Smooth muscle cell (in vitro differentiated cells): ENCODE results near the gene TINAGL1. TPM values are rescaled to one million over a fixed set of nuclear protein-coding genes. Genes with fewer than 3 reads are reported as not detected.

Experiments used
- DNase-seq: peaks from one replicate; lab custom pipeline; 2025; ENCODE audit not compliant: unreplicated experiment; lab: John Stamatoyannopoulos, UW
- H2AFZ ChIP-seq: fragments of 200-600 bp; sonication (generic); 2 replicates; pipeline ENCODE4 v1.6.0; 2016; ENCODE audit warnings: antibody characterized with exemption, low read depth, mild to moderate bottlenecking
- H3F3A ChIP-seq: fragments of 200-600 bp; sonication (generic); 2 replicates; pipeline ENCODE4 v1.6.0; 2017; ENCODE audit warnings: antibody characterized with exemption, low read depth
- H3K27ac ChIP-seq: fragments of 200-600 bp; sonication (generic); 2 replicates; pipeline ENCODE4 v1.5.1; 2016; ENCODE audit warnings: low read depth, mild to moderate bottlenecking
- H3K27me3 ChIP-seq: fragments of 200-600 bp; sonication (generic); 2 replicates; pipeline ENCODE4 v1.6.1; 2016; ENCODE audit warnings: low read depth, mild to moderate bottlenecking
- H3K36me3 ChIP-seq: fragments of 200-600 bp; sonication (generic); 2 replicates; pipeline ENCODE4 v1.5.1; 2016; ENCODE audit warnings: low read depth
- H3K4me1 ChIP-seq: fragments of 200-600 bp; sonication (generic); 2 replicates; pipeline ENCODE4 v1.5.1; 2016; ENCODE audit warnings: low read depth
- H3K4me2 ChIP-seq: fragments of 200-600 bp; sonication (generic); 2 replicates; pipeline ENCODE4 v1.6.0; 2016; ENCODE audit warnings: mild to moderate bottlenecking
- H3K4me3 ChIP-seq: fragments of 200-600 bp; sonication (generic); 2 replicates; pipeline ENCODE4 v1.5.1; 2016; ENCODE audit warnings: mild to moderate bottlenecking
- H3K79me2 ChIP-seq: fragments of 200-600 bp; sonication (generic); 2 replicates; pipeline ENCODE4 v1.6.0; 2016; ENCODE audit warnings: low read depth, mild to moderate bottlenecking
- H3K9ac ChIP-seq: fragments of 200-600 bp; sonication (generic); 2 replicates; pipeline ENCODE4 v1.6.0; 2016; ENCODE audit warnings: low read depth
- H3K9me3 ChIP-seq: fragments of 200-600 bp; sonication (generic); replicated peaks from 2 replicates; pipeline ENCODE4 v1.5.1; 2016; ENCODE audit warnings: low read depth
- H4K20me1 ChIP-seq: fragments of 200-600 bp; sonication (generic); 2 replicates; pipeline ENCODE4 v1.6.0; 2016; ENCODE audit warnings: low read depth
- WGBS: methylation state at CpG from one replicate; pipeline ENCODE4 v1.1.7; 2016; ENCODE audit warnings: low lambda C conversion rate; 5-methylcytosine and 5-hydroxymethylcytosine counted together
- polyA plus RNA-seq: library from polyadenylated mRNA; unstranded; fragments of >200 nt; fragmentation: Nextera tagmentation; extraction: Ambion mirVana; gene quantifications from 2 replicates; pipeline ENCODE4 v1.2.1, GENCODE V29; 2016
- total RNA-seq: library from RNA; depleted of rRNA; stranded (reverse); fragments of >200 nt; gene quantifications from 2 replicates; pipeline ENCODE4 v1.2.3, GENCODE V29; 2014
- TF ChIP-seq, protein P1 (sequence below): fragments of 200-600 bp; sonication (generic); IDR thresholded peaks from 2 replicates; pipeline ENCODE4 v1.5.1; 2017; ENCODE audit warnings: borderline replicate concordance, mild to moderate bottlenecking, antibody characterized with exemption; ENCODE audit not compliant: insufficient read depth, poor library complexity, severe bottlenecking

Gene TINAGL1
- total and polyA plus RNA-seq, 2 experiments from 2014 or later: 40.9 to 142 TPM

DNA sequence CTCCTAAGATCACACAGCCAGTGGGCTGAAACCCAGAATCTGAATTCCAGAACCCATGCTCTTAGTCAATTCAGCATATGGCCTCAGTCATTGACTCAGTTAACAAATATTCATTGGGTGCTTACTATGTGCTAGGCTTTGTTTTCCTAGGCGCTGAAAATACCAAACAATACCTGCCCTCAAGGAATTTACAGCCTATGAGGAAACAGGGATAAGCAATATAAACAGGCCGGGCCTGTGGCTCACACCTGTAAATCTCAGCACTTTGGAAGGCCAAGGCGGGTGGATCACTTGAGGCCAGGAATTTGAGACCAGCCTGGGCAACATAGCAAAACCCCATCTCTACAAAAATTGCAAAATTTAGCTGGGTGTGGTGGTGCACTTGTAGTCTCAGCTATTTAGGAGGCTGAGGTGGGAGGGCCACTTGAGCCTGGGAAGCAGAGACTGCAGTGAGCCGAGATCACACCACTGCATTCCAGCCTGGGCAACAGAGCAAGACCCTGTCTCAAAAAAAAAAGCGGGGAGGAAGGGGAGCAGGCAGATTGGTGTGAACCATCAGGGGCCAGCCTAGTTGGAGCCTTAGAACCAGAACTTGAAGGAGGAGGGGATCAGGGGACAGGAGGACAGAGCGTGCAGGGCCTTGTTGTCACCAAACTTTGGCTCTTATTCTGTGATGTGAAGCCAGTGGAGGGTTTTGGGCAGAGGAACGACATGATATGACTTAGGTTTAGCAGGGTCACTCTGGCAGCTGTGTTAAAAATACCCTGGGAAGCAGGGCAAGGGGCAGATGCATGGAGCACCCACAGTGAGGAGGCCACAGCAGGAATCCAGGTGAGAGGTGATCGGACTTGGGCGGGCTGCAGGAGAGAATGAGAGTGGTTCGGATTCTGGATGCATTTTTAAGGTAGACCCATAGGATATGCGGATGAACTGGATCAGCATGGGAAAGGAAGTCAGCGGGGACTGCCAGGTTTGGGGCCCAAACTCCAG is 5.8 kb downstream of the TINAGL1 start:
- 71% methylated on average over 12 of the region's 12 CpGs for WGBS
- Histone ChIP-seq H2AFZ (no peak overlapping the region), H3F3A (no peaks in the 10 kb centered on the region), H3K27ac (no peak overlapping the region), H3K9me3 (no peaks in the 10 kb centered on the region), H3K9ac (no peak overlapping the region), H3K4me2 (no peak overlapping the region), H3K27me3 (no peaks in the 10 kb centered on the region), H4K20me1 (no peaks in the 10 kb centered on the region), H3K4me3 (no peak overlapping the region), H3K4me1 (no peaks in the 10 kb centered on the region), H3K36me3 (no peaks in the 10 kb centered on the region), H3K79me2 (peaks cover 4% of the 10 kb centered on the region)
- DNase-seq: no peak
- TF ChIP-seq, protein P1, sequence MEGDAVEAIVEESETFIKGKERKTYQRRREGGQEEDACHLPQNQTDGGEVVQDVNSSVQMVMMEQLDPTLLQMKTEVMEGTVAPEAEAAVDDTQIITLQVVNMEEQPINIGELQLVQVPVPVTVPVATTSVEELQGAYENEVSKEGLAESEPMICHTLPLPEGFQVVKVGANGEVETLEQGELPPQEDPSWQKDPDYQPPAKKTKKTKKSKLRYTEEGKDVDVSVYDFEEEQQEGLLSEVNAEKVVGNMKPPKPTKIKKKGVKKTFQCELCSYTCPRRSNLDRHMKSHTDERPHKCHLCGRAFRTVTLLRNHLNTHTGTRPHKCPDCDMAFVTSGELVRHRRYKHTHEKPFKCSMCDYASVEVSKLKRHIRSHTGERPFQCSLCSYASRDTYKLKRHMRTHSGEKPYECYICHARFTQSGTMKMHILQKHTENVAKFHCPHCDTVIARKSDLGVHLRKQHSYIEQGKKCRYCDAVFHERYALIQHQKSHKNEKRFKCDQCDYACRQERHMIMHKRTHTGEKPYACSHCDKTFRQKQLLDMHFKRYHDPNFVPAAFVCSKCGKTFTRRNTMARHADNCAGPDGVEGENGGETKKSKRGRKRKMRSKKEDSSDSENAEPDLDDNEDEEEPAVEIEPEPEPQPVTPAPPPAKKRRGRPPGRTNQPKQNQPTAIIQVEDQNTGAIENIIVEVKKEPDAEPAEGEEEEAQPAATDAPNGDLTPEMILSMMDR: no peak

DNA sequence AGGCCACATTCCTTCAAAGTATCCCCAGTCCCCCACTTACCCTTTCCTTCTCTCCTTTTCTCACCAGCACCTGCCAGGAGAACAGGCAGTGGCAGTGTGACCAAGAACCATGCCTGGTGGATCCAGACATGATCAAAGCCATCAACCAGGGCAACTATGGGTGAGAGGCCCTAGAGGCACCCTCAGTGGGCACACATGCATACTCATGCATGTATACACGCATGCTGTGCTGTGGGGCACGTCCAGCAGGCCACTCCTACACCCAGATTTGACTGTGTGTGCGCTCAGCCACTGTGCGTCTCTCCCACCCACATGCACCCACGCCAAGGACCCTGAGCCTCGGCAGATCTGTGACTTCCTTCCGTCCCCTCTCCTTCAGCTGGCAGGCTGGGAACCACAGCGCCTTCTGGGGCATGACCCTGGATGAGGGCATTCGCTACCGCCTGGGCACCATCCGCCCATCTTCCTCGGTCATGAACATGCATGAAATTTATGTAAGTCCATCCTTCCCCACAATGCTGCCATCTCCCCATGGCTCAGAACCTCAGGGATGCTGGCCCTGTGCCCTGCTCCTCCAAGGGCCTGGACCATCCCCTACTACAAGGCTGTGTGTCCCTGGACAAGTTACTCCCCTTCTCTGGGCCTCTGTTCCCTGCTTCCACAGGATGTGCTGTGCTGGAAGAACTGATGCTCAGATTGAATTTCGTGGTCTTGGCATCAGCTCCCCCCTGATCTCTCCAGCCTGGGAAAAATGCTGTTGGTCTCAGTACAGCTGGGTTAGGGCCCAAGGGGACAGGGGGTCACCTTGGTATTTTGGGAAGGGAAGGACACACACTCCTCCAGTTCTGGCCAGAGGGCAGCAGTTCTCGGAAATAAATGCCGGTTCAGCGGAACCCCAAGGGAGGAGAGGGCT is 7.0 kb downstream of the TINAGL1 start:
- H2AFZ ChIP-seq: no peak overlapping the region
- WGBS: 94% methylated on average over 16 of the region's 16 CpGs

DNA sequence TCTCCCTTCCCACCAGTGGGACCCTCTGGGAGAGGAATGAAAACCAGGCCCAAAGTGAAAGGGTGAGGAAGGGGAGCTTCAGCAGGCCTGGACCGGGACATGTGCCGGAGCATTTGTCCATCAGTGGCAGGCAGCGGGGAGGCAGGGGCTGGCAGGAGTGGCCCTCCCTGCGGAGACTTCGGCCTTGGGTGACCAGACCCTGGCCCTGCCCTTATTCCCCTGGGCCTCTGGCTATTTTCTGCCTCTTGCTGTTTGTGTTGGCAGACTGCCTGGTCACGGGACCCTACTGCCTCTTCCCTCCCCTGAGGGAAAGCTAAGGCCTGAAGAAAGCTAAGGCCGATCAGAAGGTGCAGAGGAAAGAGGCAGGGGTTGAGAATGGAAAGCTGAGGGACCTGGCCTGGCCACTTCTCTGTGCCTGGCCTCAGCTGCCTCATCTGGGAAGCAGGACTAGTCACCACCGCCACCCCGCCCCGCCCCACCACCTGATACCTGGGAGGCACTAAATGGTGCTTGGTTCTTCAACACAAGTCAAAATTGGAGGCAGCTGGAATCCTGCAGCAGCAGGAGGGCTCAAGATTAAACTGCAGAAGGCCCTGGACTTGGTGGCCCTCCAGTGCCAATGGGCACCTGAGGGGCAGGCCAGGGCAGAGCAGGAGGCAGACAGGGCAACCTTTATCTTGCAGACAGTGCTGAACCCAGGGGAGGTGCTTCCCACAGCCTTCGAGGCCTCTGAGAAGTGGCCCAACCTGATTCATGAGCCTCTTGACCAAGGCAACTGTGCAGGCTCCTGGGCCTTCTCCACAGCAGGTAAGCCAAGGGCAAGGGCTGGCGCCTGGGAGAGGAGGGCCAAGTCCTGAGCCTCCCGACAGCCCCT is 7.9 kb downstream of the TINAGL1 start:
- no peaks in the 10 kb centered on the region for H3K36me3 ChIP-seq
- no peaks in the 10 kb centered on the region for H3F3A ChIP-seq
- 82% methylated on average over 13 of the region's 13 CpGs for WGBS
- no peak for DNase-seq
- no peaks in the 10 kb centered on the region for H3K79me2 ChIP-seq
- H3K9ac ChIP-seq: no peak overlapping the region
- no peak overlapping the region for H2AFZ ChIP-seq
- no peak overlapping the region for H3K4me2 ChIP-seq
- H4K20me1 ChIP-seq: no peaks in the 10 kb centered on the region
- H3K27ac ChIP-seq: no peak overlapping the region
- TF ChIP-seq, protein P1: no peak
- H3K9me3 ChIP-seq: no peaks in the 10 kb centered on the region
- no peak overlapping the region for H3K4me3 ChIP-seq
- H3K27me3 ChIP-seq: no peaks in the 10 kb centered on the region
- peaks cover 4% of the 10 kb centered on the region for H3K4me1 ChIP-seq

More for the DNA sequence above, 7.0 kb downstream of the TINAGL1 start:
- Histone ChIP-seq H3K27me3 (no peaks in the 10 kb centered on the region), H3K4me3 (no peak overlapping the region), H4K20me1 (no peaks in the 10 kb centered on the region), H3K9me3 (no peaks in the 10 kb centered on the region), H3K9ac (no peak overlapping the region), H3K79me2 (no peaks in the 10 kb centered on the region), H3K27ac (no peak overlapping the region), H3F3A (no peaks in the 10 kb centered on the region), H3K4me1 (no peaks in the 10 kb centered on the region), H3K36me3 (no peaks in the 10 kb centered on the region), H3K4me2 (no peak overlapping the region)
- no peak for DNase-seq
- TF ChIP-seq, protein P1: no peak
